GM18519 (cell line): Measurements from ENCODE around the gene DSCAML1.
A peak's percentile ranks its signal among the peaks of the same experiment; 100 is the strongest.
"Not testable (repeated sequence)": the region's sequence is repeated elsewhere in the genome, so short reads cannot be mapped to it uniquely, and the experiment has no call there.

Experiments
- ATAC-seq: cut with Tn5 transposase; IDR thresholded peaks from one replicate; pipeline ENCODE4 v1.9.1; 2021; ENCODE audit warnings: mild to moderate bottlenecking, moderate library complexity; ENCODE audit not compliant: unreplicated experiment, low FRiP score

Gene DSCAML1

DNA sequence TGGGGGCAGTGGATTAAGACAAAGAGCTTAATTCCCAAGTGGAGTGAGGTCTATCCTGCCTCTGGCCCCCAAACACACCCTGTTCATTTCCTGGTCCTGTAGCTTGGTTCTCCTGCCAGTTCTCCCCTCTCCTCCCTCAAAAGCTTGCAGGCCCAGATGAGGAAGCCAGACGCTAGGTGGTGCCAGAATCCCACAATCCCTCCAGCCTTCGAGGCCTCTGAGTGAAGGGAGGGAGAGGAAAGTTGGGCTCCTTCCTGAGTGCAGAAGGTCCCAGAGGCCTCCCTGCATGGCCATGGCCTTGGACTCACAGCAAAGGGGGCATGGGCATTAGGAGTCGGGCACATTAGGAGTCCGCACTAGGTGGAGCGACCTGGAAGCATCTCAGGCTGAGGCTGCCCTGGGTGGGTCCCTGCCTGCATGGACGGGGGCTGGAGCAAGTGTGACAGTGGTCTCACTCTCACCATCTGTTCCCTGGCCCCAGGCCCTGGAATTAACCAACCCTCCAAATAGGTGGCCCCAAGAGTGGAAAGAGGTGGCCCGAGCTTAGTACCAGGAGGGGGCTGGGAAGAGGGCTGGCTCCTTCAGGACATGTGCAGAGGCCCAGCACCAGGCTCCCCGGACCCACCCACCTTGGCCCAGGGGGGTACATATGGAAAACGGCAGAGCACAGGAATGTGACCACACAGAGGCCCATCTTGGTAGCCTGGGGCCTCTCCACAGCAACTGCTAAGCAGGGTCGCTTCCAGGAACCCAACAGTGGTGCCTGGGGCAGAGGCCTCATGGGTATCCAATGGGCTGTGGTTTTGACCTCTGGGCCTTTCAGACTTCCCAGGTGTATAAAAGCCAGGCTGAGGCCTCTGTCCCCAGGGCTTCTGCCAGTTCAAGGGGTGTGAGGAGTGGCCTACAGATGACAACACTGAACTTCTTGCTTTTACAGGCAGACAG lies 22.4 kb upstream of the DSCAML1 start:
- no peak for ATAC-seq

DNA sequence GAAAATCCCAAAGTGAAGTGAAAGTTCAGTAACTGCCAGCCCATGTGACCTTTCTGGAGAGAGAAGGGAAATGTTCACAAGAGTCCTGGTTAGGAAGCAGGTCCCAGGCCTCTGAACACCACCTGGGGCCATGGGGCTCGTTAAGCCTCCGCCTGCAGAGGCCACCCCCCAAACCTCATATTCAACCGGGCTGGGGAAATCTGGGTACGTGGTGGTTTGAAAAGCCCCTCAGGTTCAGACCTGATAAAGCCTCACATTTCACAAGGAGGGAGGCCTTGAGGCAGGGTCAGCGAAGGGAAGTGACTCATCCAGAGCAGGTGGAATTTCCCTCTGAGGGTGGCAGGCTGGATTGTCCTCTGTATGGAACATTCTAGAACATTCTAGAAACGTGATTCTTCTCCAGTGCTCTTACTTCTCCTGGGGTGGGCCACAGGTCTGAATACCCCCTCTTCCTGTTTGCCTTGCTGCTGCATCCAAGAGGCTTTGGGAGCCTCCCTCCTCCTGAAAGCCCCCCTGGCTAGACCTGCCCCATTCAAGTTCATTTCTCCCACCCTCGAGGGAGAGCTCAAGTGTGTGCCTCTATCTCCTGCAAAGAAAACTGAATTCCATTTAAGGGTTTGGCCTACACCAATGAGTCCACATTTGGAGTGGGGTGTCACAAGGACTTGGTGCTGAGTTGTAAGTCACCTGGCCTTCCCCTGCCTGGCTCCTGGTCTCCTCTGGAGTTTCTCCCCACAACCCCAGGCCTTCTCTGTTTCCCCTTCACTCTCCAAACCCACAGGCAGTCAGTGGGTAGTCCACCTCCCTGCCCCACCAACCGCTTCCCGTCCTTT lies 21.2 kb upstream of the DSCAML1 start:
- no peak for ATAC-seq

DNA sequence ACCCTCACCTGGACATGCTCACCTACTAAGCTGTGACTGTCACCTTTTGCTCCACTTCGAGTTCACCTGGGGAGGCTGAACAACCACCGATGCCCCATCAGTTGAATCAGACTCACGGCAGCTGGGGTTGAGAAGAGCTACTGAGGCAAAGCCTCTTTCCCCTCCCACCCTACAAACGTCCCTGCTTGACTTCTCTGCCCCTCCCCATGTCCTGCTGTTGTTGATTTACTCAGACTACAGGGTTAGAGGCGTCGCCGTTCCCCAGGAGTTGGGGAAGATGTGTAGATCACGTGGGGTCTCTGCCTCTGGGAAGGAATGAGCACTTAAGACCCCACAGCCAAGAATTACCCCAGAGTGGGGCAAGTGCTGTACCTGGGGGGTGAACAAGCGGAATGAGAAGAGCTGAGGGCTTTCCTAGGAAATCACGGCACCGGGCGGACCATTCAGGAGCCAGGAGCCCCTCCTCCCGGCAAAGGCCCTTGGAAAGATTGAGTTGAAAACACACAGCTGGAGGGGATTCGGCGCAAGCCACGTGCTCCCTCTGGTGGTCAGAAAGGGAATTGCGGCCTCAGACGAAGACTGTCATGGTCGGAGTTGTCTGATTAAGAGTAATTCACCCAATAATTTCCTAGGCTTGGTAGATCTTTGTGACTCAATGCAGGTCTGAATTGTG lies 20.5 kb upstream of the DSCAML1 start:
- no peak for ATAC-seq

- ATAC-seq: no peak
These were observed 19.9 kb upstream of the DSCAML1 start for GRCh38 chr11:117816846-117817367.

GRCh38 chr11:117816151-117816741 lies 19.2 kb upstream of the DSCAML1 start:
- no peak for ATAC-seq

- peak; percentile 49 for ATAC-seq
These were observed 18.3 kb upstream of the DSCAML1 start for GRCh38 chr11:117815262-117815803.

- peak; percentile 30 for ATAC-seq
These were observed 17.8 kb upstream of the DSCAML1 start for GRCh38 chr11:117814766-117815261.

DNA sequence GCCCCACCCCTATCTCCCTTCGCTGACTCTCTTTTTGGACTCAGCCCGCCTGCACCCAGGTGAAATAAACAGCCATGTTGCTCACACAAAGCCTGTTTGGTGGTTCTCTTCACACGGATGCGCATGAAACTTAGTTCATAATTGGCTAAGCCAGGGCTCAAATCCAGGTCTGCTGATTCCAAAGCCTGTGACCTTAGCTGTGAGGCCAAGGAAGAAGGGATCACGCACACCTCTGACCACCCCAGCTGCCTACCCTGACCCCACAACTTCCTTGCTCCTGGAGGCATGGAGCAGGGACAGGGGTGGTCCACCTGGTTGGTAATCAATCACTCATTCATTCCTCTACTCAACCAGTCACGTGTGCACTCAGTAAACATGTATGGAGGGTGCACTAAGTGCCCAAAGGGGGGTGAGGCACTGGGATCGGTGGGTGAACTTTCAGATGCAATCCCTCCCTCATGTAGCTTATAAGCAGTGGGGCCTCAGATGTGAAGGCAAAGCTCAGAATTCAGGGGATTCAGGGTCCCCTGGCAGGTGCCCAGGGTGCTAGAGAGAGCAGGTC lies 17.3 kb upstream of the DSCAML1 start:
- no peak for ATAC-seq

GRCh38 chr11:117810056-117810451 lies 13.0 kb upstream of the DSCAML1 start:
- not testable (repeated sequence) for ATAC-seq

DNA sequence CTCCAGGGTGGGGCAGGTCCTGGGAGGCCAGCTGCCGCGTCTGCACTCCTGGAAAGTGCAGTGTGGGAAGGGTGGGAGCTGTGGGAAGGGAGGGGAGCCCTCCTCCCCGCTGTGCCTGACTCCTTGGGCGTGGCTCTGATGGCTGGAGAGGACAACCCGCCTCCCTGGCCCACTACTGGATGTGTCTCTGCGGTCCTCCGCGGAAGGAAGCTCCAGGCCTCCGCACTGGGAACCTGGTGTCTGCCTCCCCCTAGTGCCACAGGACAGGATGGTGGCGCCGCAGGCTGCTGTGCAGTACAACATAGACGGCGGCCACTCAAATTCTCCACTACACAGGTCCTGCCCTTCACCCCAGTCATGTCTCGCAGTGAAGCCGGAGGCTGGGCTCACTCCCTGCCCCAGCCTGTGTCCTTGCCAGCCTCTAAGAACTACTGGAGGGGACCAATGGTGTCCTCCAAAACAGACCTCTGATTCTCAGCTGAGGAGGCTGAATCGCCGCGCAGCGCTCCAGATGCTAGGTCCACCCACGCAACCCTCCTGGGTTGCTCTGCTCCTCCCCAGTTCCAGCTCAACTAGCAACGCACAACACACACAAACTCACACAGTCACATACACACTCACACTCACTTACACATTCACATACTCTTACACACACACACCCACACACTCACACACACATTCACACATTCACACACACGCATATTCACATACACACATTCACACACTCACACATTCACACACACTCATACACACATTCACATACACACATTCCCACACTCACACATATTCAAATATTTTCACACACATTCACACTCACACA lies 12.4 kb upstream of the DSCAML1 start:
- ATAC-seq: no peak

DNA sequence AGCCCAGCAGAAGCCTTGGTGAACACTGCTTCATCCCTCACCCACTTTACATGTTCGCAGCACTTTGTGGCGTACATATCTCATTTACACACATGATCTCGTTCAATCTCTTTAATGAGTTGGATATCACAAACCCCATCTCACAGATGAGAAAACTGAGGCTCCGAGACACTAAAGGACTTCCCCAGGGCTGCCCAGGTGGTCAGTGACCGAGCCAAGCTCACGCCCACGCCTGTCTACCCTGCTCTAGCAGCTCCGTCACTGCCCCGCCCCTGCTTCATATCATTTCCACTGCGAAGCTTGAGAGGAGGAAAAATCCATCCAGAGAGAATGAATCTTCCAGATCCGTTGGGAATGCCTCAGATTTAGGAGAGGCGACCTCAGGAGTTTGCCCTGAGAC lies 11.8 kb upstream of the DSCAML1 start:
- ATAC-seq: no peak

DNA sequence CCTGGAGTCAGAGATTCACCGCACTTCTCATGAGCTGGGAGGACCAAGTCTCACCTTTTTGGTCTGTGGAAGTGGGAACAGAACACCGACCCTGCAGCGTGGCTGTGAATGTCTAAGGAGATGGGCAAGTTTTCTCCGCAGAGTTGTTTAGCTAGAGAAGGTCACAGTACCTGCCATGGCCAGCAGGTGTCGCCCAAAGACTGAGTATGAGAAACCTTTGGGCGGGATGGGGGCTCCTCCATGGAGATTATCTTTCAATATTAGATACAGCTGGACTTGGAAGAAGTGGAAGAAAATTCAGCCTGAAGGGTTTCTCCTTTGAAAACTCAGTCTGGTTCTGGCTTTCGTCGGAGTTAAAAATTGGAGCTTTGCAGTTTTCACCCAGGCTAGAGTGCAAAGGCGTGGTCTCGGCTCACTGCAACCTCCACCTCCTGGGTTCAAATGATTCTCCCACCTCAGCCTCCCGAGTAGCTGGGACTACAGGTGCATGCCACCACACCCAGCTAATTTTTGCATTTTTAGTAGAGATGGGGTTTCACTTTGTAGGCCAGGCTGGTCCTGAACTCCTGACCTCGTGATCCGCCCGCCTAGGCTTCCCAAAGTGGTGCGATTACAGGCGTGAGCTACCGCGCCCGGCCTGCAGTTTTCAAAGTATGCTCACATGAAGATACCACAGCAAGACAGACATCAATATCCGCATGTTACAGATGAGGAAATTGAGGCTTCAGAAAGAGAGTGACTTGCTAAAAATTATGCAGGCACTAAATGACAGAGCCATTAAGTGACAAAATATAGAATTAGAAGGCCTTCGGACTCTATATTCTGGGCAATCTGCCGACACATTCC lies 10.7 kb upstream of the DSCAML1 start:
- ATAC-seq: no peak

- ATAC-seq: no peak
These were observed 9.8 kb upstream of the DSCAML1 start for GRCh38 chr11:117806846-117807245.

- ATAC-seq: no peak
These were observed 8.0 kb upstream of the DSCAML1 start for GRCh38 chr11:117805045-117805444.

GRCh38 chr11:117803896-117804295 lies 6.9 kb upstream of the DSCAML1 start:
- ATAC-seq: no peak

DNA sequence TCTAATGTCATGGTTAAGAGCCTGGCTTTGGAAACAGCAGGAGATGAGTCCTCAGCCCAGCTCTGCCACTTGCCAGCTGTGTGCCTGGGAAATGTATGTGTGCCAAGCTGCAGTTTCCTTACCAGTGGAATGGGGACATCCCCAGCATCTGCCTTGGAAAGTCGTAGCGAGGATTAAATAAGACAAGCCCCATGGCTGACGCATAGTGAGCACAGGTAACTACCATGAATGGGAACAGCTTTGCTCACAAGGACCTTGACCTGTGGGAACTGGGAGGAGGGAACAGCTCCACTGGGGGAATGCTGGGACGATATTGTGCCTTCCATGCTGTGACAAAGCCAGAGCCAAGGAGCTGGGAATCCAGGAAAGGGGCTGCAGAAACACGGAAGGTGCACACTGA lies 2.6 kb upstream of the DSCAML1 start:
- ATAC-seq: no peak

- ATAC-seq: no peak
These were observed 552 bp downstream of the DSCAML1 start for GRCh38 chr11:117796456-117796871.
